Loucy (cell line): ENCODE measurements around the gene PIAS4.

Experiments
- EZH2phosphoT487 ChIP-seq: fragments of 200-600 bp; IDR thresholded peaks from 2 replicates; pipeline ENCODE4 v1.6.1; 2018; ENCODE audit warnings: antibody characterized with exemption, mild to moderate bottlenecking, moderate library complexity, borderline replicate concordance
- TF ChIP-seq, protein P1 (sequence below): fragments of 200-600 bp; sonication (generic); conservative IDR thresholded peaks from 2 replicates; pipeline ENCODE4 v1.5.1; 2014; ENCODE audit warnings: mild to moderate bottlenecking, antibody characterized with exemption, low read length

DNA sequence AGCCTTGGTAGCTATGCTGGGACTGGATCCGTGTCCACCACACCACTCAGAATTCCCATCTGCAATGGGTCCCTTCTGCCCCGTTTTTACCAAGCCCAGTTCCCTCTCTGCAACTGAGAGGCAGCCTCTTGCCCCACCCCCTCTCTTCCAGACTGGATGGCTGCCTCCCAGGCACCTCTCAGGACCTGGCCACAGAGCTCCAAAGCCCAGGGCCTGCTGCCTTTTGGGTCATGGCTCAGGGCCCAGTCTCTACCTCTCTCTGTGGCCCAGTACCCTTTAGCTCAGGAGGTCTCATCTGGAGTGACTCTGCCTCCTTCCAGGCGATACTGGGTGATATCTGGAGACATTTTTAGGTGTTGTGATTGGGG lies 69.5 kb downstream of the PIAS4 start:
- TF ChIP-seq, protein P1, sequence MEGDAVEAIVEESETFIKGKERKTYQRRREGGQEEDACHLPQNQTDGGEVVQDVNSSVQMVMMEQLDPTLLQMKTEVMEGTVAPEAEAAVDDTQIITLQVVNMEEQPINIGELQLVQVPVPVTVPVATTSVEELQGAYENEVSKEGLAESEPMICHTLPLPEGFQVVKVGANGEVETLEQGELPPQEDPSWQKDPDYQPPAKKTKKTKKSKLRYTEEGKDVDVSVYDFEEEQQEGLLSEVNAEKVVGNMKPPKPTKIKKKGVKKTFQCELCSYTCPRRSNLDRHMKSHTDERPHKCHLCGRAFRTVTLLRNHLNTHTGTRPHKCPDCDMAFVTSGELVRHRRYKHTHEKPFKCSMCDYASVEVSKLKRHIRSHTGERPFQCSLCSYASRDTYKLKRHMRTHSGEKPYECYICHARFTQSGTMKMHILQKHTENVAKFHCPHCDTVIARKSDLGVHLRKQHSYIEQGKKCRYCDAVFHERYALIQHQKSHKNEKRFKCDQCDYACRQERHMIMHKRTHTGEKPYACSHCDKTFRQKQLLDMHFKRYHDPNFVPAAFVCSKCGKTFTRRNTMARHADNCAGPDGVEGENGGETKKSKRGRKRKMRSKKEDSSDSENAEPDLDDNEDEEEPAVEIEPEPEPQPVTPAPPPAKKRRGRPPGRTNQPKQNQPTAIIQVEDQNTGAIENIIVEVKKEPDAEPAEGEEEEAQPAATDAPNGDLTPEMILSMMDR, result no peak
- no peak for TF ChIP-seq EZH2phosphoT487
